ENCODE data around the gene DIDO1. TPM values are rescaled to one million over a fixed set of nuclear protein-coding genes. Genes with fewer than 3 reads are reported as not detected.

DIDO1 gene
- total and polyA plus RNA-seq, 2 of the 4 experiments (the other 2 are of a cell fraction), result 21.8 to 28.1 TPM

GRCh38 chr20:62905536-62906117 is 20.7 kb downstream of the DIDO1 start:
- Histone ChIP-seq H3K9me3 (ENCODE audit: control insufficient read depth, insufficient read depth, low read length) (no peaks in the 10 kb centered on the region), H3K4ac (ENCODE audit: low read depth, low read length) (no peak overlapping the region), H2AK5ac (ENCODE audit: low read depth, low read length) (no peak overlapping the region), H3K4me1 (ENCODE audit: control insufficient read depth, insufficient read depth, low read length) (peaks cover 28% of the 10 kb centered on the region), H3K18ac (ENCODE audit: low read depth, low read length) (no peak overlapping the region), H4K8ac (ENCODE audit: low read depth in 2 of 2, low read length in 2 of 2) (no peak overlapping the region), H2AFZ (replicated peaks; ENCODE audit: low read length, poor library complexity) (no peak overlapping the region), H3K27me3 (ENCODE audit: control insufficient read depth, insufficient read depth, low read length) (no peaks in the 10 kb centered on the region), H2BK120ac (ENCODE audit: low read depth, low read length) (no peak overlapping the region), H2BK15ac (ENCODE audit: low read depth, low read length) (no peak overlapping the region), H3K9ac (ENCODE audit: low read depth, low read length) (no peak overlapping the region), H3K23ac (ENCODE audit: low read depth, low read length) (no peak overlapping the region), H3K4me2 (ENCODE audit: low read depth, low read length) (no peak overlapping the region), H3K79me1 (ENCODE audit: low read depth in 1 of 2, low read length in 2 of 2) (peaks cover 31 to 88% of the 10 kb centered on the region in 2 experiments), H2BK5ac (ENCODE audit: low read depth, low read length, poor library complexity, severe bottlenecking) (no peak overlapping the region), H3K14ac (replicated peaks; ENCODE audit: low read depth, low read length) (no peak overlapping the region), H3K27ac (ENCODE audit: insufficient read depth, low read length) (no peak overlapping the region), H4K20me1 (ENCODE audit: insufficient read depth, low read length) (peaks cover 77% of the 10 kb centered on the region), H3K56ac (ENCODE audit: extremely low read depth, insufficient read depth, low read length) (no peak overlapping the region), H2AK9ac (replicated peaks; ENCODE audit: low read depth, low read length, poor library complexity) (no peak overlapping the region), H3K9me1 (ENCODE audit: insufficient read depth, low read length) (peaks cover 21% of the 10 kb centered on the region), H3K4me3 (ENCODE audit: insufficient read depth, low read depth, low read length) (no peak overlapping the region), H4K5ac (ENCODE audit: low read depth, low read length) (no peak overlapping the region), H4K91ac (ENCODE audit: insufficient read depth, low read depth, low read length) (no peak overlapping the region), H2BK20ac (ENCODE audit: low read depth, low read length) (no peak overlapping the region), H3K36me3 (ENCODE audit: control insufficient read depth, insufficient read depth, low read length) (peaks cover 72% of the 10 kb centered on the region)
- in situ Hi-C loops (cut with MboI; ENCODE audit: low sequenced_read_pairs) (no loop called here), intact Hi-C loops (cut with micrococcal nuclease) (no loop called here), dilution Hi-C loops (cut with HindIII; ENCODE audit: low sequenced_read_pairs, unreplicated experiment) (no loop called here)
- WGBS, 2 experiments (ENCODE audit: extremely low coverage in 2 of 2, insufficient read length in 1 of 2), result 85% methylated on average over 6 of the region's 17 CpGs; no CpG with 5 or more reads in 1 of the 2 experiments
- POLR2A ChIA-PET (ENCODE audit: unreplicated experiment), result no interaction called here
- no peak for ATAC-seq (ENCODE audit: low read depth)
- CTCF ChIA-PET, result no interaction called here
- DNase-seq, result no peak
- no TSS peak for BruUV-seq (replicated peaks)
- TF ChIP-seq FOS (IDR thresholded peaks at IDR 0.05; ENCODE audit: low read depth, low read length) (no peak), NFE2L2 (IDR thresholded peaks at IDR 0.05; ENCODE audit: low read depth, low read length) (no peak), CHD1 (IDR thresholded peaks at IDR 0.05; ENCODE audit: low read depth, low read length) (no peak), CEBPB (IDR thresholded peaks at IDR 0.05; ENCODE audit: low read depth, low read length) (no peak)

Data from IMR-90 (cell line).